Epithelial cell of proximal tubule (primary cell): ENCODE measurements around the gene WDR82. TPM values are rescaled to one million over a fixed set of nuclear protein-coding genes. Genes with fewer than 3 reads are reported as not detected.

Experiments used
- DNase-seq: peaks from one replicate; pipeline ENCODE4 v3.0.0-alpha.2; 2011; ENCODE audit warnings: low read depth
- H3K4me3 ChIP-seq: 2 replicates; pipeline ENCODE4 v1.5.1; 2011; ENCODE audit warnings: low read depth, mild to moderate bottlenecking, low read length
- total RNA-seq: library from RNA; depleted of rRNA; stranded (reverse); fragments of >200 nt; gene quantifications from 2 replicates; pipeline ENCODE4 v1.2.3, GENCODE V29; 2015
- TF ChIP-seq, protein P1 (sequence below): conservative IDR thresholded peaks from 2 replicates; pipeline ENCODE4 v1.5.1; 2012; ENCODE audit warnings: low read depth, mild to moderate bottlenecking, low read length

WDR82 gene
- total RNA-seq, 1 donor from 2014 or later, result 38.4 TPM

DNA sequence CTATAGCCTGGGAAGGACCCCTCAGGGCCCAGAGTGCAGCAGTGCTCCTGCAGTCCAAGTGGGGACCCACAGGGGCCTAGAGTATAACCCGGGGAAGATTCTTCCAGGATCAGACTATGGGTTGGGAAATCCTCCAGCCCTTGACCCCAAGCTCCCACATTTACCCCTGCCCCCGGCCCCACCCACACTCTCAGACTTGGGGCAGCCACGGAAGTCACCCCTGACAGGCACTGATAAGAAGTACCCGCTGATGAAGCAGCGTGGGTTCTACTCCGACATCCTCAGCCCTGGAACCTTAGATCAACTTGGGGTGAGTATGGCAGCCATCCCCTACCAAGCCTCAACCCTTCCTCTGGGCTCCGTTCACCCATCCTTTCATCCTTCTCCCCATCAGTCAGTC, 44.0 kb upstream of the WDR82 start:
- H3K4me3 ChIP-seq, result no peak overlapping the region
- DNase-seq, result no peak
- TF ChIP-seq, protein P1, sequence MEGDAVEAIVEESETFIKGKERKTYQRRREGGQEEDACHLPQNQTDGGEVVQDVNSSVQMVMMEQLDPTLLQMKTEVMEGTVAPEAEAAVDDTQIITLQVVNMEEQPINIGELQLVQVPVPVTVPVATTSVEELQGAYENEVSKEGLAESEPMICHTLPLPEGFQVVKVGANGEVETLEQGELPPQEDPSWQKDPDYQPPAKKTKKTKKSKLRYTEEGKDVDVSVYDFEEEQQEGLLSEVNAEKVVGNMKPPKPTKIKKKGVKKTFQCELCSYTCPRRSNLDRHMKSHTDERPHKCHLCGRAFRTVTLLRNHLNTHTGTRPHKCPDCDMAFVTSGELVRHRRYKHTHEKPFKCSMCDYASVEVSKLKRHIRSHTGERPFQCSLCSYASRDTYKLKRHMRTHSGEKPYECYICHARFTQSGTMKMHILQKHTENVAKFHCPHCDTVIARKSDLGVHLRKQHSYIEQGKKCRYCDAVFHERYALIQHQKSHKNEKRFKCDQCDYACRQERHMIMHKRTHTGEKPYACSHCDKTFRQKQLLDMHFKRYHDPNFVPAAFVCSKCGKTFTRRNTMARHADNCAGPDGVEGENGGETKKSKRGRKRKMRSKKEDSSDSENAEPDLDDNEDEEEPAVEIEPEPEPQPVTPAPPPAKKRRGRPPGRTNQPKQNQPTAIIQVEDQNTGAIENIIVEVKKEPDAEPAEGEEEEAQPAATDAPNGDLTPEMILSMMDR, result no peak

DNA sequence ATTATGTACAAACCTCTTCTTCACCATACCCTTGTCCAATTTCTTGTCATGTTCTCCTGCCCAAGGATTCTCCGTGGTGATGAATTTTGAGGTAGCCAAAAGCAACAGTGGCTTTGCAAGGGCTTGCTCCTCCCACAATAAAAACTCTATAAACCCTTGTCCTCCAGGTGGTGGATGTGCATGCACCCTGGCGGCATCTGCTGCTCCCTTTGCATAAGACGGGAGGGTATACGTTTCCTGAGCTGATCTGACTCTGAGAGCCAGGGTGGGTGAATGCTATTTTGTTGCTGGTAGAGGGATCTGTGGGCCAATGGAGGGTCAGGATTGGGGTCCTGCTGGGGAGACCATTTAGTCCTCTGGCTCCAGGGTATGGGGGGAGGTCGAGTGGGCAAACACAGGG, 43.0 kb upstream of the WDR82 start:
- TF ChIP-seq, protein P1, result no peak
- no peak for DNase-seq
- H3K4me3 ChIP-seq, result no peak overlapping the region

DNA sequence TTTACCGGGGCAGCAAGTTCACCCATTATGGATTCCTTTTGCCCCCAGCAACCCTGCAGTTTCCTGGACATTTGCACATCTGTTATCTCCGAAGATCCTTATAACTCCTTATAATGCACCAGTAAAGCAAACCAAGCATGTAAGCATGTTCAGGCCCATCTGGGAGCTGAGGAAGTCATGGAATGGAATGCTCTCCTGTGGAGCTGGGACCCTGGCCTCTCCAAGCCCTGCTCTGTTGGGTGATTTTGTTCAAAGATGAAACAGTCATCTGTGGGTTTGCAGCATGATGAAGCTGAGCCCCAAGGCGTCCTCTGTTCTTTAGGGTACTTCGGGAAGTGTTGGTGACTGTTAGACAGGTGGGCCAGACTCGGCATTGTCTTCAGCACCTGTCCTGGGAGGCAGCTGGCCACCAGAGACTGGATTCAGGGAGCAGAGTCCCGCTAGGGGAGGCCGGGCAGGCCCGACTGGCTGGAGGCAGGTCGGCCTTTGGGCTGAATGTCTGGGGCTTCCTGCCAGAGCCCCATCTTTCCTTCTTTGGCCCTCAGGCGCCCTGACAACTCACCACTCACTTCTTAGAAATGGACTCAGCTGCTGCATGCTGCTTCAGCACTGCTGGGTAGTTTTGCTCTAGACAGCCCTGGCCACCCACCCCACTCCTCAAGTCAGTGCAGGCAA, 41.6 kb upstream of the WDR82 start:
- no peak overlapping the region for H3K4me3 ChIP-seq
- no peak for DNase-seq
- TF ChIP-seq, protein P1, result no peak

DNA sequence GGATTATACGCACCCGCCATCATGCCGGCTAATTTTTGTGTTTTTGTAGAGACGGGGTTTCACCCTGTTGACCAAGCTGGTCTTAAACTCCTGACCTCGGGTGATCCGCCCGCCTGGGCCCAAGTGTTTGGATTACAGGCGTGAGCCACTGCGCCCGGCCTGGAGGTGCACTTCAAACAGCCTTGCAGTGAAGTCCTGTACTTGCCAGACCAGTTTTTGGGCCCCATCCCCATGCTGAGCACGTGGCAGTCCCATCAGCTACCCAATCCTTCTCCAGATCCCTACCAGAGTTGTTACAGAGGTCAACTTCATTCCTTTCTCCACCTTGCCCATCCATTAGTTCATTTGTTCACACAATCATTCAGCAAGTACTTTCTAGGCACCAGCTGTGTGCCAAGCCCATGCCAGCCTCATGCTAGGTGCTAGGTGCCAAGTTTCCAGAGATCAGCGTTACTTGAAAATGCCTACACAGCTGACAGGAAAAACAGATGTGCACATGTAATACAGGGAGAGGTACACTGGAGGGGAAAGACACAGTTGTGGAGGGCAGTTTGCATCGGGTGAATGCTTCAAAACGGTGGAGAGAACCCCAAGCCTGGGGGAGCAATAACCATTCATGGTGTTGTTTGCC, 39.9 kb upstream of the WDR82 start:
- no peak overlapping the region for H3K4me3 ChIP-seq
- DNase-seq, result no peak
- TF ChIP-seq, protein P1, result no peak

DNA sequence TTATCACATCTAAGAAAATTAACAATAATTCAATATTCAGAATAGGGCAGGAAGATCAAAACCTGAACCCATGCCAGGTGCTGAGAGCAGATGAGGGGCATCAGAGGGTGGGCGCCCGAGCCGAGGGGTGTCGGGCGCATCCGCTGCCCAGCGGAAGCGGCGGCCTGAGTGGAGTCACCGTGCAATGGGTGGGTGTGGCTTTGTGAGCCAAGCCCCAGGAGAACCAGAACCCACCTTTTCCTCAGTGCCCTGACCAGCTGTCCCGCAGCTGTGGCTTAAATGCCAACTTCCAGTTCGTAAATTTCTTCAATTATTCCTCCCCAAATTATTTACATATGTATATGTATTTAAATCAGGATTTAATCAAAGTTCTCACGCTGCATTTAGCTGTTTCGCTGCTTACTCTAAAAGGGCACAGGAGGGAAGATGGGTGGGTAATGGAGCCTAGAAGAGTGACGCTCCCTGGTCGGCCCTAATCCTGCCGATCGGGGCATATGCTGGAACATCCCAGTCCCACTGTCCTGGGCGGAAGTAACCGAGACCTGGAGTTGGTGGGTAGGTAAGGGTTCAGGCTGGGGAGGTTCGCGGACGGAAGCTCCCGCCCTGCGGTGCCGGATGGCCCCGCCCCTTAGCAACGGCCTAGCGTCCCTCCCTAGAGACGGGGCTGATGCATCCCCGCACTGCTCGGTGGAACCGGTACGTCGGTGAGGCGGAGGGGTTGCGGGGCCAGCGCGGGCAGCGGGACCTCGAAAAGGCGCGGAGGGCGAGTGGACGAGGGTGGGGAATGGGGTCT, 39.0 kb upstream of the WDR82 start:
- TF ChIP-seq, protein P1, result no peak
- no peak overlapping the region for H3K4me3 ChIP-seq
- no peak for DNase-seq

DNA sequence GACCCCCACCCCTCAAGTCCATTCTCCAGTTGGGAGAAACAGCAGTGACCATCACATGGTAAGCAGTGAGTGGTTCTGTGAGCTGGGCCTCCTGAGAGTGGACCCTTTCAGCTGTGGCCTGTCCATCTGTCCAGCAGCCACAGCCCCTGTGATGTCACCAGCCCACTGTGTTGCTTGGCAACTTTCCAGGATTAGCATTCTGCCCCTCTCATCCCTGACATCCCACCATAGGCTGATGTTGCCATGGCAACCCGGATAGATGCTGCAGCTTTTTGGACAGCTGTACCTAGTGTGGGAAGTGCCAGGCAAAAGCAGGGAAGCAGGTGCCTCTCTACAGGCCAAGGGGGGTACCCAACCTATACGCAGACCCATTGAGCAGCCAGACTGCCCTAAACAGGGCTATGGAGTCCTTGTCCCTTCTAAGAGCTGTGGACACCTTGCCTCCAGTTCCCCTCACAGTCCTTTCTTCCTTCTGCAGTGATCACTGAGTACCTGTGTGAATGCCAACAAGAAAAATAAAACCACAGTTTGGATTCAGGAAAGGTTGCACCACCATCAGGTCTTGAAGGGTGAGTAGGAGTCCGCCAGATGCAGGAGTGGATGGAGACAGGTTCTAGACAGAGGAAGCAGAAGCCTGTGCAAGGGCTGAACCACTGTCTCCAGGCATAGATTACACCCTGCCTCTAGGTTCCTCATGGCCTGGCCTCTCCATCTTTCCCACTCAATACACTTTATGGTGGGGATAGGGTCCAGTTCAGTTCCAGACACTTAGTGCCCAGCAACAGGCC, 37.7 kb upstream of the WDR82 start, which contains the start of gene DNAH1:
DNAH1 (plus strand) TSS at position 343 of the 788 bp plus-strand sequence. CDS start 6,124 bp downstream, outside the sequence.
- no peak for DNase-seq
- TF ChIP-seq, protein P1, result no peak
- no peak within 1 kb of the TSS for H3K4me3 ChIP-seq
